Measurements from ENCODE around the gene UCMA. TPM values are rescaled to one million over a fixed set of nuclear protein-coding genes. Genes with fewer than 3 reads are reported as not detected.

UCMA gene
- total RNA-seq, 1 experiment from 2014 or later, result not detected

Other genes starting within 250 kb of the UCMA start
- gene CCDC3, start 232.7 kb downstream of the UCMA start, total RNA-seq (2014; rRNA removed; shearing (Covaris generic); ENCODE audit: low replicate concordance), result 0.52 and 3.3 TPM in 2 replicates
- 12.6 and 14.0 TPM in 2 replicates for gene OPTN, start 134.2 kb downstream of the UCMA start, total RNA-seq (2014; rRNA removed; shearing (Covaris generic); ENCODE audit: low replicate concordance)
- gene MCM10, start 72.8 kb downstream of the UCMA start, total RNA-seq (2014; rRNA removed; shearing (Covaris generic); ENCODE audit: low replicate concordance), result 16.3 and 27.8 TPM in 2 replicates
- gene PHYH, start 65.7 kb upstream of the UCMA start, total RNA-seq (2014; rRNA removed; shearing (Covaris generic); ENCODE audit: low replicate concordance), result 7.2 and 12.7 TPM in 2 replicates
- 82.1 and 109 TPM in 2 replicates for gene SEPHS1, start 113.9 kb upstream of the UCMA start, total RNA-seq (2014; rRNA removed; shearing (Covaris generic); ENCODE audit: low replicate concordance)

Data from MG63 (cell line).